Right cardiac atrium (tissue), 5 donors: ENCODE results near the gene GPC6. TPM values are rescaled to one million over a fixed set of nuclear protein-coding genes. Genes with fewer than 3 reads are reported as not detected.

Experiments used
- ATAC-seq, 2 donors: fragments of 200-7000 bp; cut with Tn5 transposase; one replicate each; pipeline versions ENCODE4 v1.8.0 to v1.9.1; 2020; ENCODE audit warnings: moderate library complexity in 2 of 2, mild to moderate bottlenecking in 1 of 2
- DNase-seq, 3 donors: peaks; one replicate each; pipeline ENCODE4 v3.0.0-alpha.2; 2020
- H3K27ac ChIP-seq: one replicate; pipeline ENCODE4 v1.5.1; 2013; ENCODE audit warnings: mild to moderate bottlenecking, low read length, control low read depth, moderate library complexity
- H3K27me3 ChIP-seq: one replicate; pipeline ENCODE4 v1.6.1; 2013; ENCODE audit not compliant: control insufficient read depth, insufficient read depth
- H3K4me1 ChIP-seq: one replicate; pipeline ENCODE4 v1.6.1; 2013; ENCODE audit warnings: low read length; ENCODE audit not compliant: control insufficient read depth, insufficient read depth
- H3K4me3 ChIP-seq: one replicate; pipeline ENCODE4 v1.5.1; 2013; ENCODE audit warnings: low read length, control low read depth
- H3K9me3 ChIP-seq: one replicate; pipeline ENCODE4 v1.6.1; 2013; ENCODE audit warnings: low read length; ENCODE audit not compliant: control insufficient read depth
- WGBS: extraction: QIAGEN DNeasy Blood & Tissue Kit; methylation state at CpG from one replicate; pipeline ENCODE4 v1.1.7; 2013; 5-methylcytosine and 5-hydroxymethylcytosine counted together
- intact Hi-C, 4 donors: fragments of 100-400 bp; cut with DNase I; formaldehyde crosslinking; loops; one replicate each; pipeline versions ENCODE4 v1.11.0 to v1.14.0; 2022 to 2023
- polyA plus RNA-seq: library from polyadenylated mRNA; stranded (reverse); fragments of 200-250 nt; gene quantifications from one replicate; pipeline ENCODE4 v1.2.3, GENCODE V29; 2013
- total RNA-seq, 4 donors: library from RNA; stranded (reverse); fragmentation: NEBNext Ultra II Directional; extraction: Animal tissue kit (Norgen Biotek cat#: 25700); gene quantifications; one replicate each; pipeline ENCODE4 v1.2.1, GENCODE V29; 2021
- donor health status: healthy with polysubstance abuse.
- donor health status: DM: no; HTN: yes; CAD: no.
- donor health status: DM: no; HTN: no; CAD: no.
- donor health status: DM: no; HTN: yes; CAD: no; lungs with severe emphysema.
- donor health status: DM: yes; HTN: yes; CAD: no.

GPC6 gene
- total and polyA plus RNA-seq, 5 donors, result 1.5 to 11.0 (median 5.3) TPM

DNA sequence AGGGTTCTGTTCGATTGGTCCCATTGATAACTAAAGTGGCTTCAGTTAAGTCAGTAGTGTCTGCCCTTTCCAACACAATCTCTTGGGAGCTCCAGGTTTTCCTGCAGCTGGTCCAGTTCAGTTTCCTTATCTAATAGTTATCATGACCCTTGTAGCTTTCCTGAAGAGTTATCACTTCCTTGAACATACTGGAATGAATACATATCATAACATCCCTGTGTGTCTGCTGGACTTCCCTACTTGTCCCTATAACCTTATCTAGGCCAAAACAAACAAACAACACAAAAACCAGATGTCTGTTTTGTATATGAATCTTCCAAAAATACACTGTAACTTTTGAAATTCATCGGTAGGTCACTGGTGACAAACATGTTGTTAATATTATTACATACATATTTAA, 1085.3 kb downstream of the GPC6 start:
- no peak overlapping the region for H3K27ac ChIP-seq
- ATAC-seq, result no peak
- H3K4me3 ChIP-seq, result no peak overlapping the region
- H3K4me1 ChIP-seq, result no peaks in the 10 kb centered on the region
- intact Hi-C loops, result no loop called here
- H3K9me3 ChIP-seq, result no peaks in the 10 kb centered on the region
- no peaks in the 10 kb centered on the region for H3K27me3 ChIP-seq
- DNase-seq, result no peak
- 49% methylated on average over 2 of the region's 2 CpGs for WGBS

DNA sequence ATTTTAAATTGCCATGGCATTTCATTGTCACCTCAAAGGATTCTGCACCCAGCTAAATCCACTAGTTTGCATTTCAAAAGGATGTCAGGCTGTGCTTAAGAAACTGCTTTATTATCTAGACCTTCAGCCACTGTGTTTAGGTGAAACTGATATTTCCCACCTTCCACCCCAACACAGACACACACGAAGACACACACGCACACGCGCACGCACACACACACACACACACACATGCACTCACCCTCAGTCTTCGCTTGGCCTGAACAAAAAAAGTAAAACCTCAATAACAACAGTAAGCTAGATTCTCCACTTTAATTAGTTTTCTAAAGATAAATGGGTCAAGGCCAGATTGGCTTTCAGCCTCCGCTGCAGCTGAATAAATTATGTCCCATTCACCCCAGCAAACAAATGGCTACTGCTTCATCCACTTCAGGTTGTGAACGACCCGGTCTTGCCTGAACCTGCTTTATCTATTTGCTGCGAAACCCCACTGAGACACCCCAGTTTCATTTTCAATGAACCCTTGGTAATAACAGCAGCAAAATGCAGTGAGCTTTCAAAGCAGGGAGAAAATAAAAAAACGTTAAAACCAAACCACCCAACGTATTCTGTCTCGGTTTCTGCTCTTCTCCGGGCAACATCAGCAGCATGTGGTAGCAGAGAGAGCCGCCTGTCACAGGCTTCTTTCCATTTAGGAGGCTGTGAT, 1086.1 kb downstream of the GPC6 start:
- 60% methylated on average over 15 of the region's 15 CpGs for WGBS
- H3K27me3 ChIP-seq, result no peaks in the 10 kb centered on the region
- no peaks in the 10 kb centered on the region for H3K4me1 ChIP-seq
- no peak overlapping the region for H3K4me3 ChIP-seq
- H3K9me3 ChIP-seq, result no peaks in the 10 kb centered on the region
- DNase-seq (no peak), ATAC-seq (no peak)
- intact Hi-C loops, result no loop called here
- H3K27ac ChIP-seq, result no peak overlapping the region

DNA sequence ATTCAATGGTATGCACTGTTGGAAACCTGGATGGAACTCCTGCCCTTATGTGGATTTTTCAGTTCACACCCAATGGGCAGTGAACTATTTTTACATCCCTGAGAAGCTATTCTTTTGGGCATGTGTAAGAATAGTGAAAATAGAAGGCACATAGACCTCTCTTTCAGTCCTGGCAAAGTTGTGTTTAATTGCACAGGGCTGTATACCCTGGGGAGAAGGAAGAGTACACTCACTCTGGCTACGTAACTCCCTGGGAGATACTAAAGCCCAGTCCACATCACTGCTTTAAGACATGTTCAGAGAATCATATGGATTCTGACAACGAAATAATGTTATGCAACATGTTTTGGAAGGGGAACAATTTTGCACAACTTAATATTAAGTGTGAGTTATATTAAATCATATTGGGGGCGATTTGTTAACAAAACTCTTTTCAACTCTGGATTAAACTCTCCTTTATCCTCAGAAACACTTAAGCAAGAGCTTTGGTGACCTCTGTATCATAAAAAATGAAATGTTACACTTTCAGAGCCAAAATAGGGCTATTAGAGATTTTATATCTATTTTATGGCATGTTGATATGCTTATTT, 1086.8 kb downstream of the GPC6 start:
- Histone ChIP-seq H3K4me1 (no peaks in the 10 kb centered on the region), H3K27me3 (no peaks in the 10 kb centered on the region), H3K27ac (no peak overlapping the region), H3K9me3 (no peaks in the 10 kb centered on the region), H3K4me3 (no peak overlapping the region)
- 73% methylated on average over 3 of the region's 3 CpGs for WGBS
- DNase-seq (no peak), ATAC-seq (no peak)
- intact Hi-C loops, result no loop called here

DNA sequence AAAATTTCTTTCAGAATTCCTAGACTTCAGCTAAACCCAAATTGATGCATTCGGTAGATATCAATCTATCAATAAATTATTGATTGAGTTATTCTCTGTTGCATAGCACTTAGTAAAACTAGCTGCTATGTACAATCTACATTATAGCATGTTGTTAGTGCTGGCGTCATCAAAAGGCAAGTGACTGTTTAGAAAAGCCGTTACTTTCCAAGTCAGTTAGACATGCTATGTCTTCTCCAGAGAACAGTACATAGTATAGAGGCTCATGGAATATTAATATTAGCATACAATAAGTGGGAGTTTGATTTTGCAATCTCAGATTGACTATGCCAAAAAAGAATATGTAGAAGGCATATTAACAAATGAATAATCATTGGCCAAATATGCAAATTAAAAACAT, 1087.3 kb downstream of the GPC6 start:
- no peaks in the 10 kb centered on the region for H3K27me3 ChIP-seq
- H3K4me3 ChIP-seq, result no peak overlapping the region
- H3K4me1 ChIP-seq, result no peaks in the 10 kb centered on the region
- intact Hi-C loops, result no loop called here
- DNase-seq, result no peak
- 87% methylated on average over 3 of the region's 3 CpGs for WGBS
- H3K9me3 ChIP-seq, result no peaks in the 10 kb centered on the region
- no peak overlapping the region for H3K27ac ChIP-seq
- ATAC-seq, result no peak

DNA sequence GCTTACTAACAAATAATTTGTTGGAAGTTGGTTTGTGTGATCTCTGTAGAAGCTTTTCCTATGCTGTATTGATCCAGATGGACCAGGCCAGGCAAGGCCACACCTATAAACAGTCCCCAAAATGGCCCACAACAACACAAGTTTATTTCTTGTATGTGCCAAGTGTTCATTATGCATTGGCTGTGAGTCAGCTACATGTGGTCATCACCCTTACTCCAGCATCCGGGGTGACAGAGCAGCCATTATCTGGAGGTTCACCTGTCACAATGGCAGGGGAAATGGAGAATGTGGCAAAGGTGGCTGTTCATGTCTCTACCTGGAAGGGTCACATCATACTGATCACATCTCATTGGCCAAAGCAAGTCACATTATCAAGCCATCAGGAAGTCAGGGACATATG, 1088.6 kb downstream of the GPC6 start:
- Histone ChIP-seq H3K4me1 (no peaks in the 10 kb centered on the region), H3K4me3 (no peak overlapping the region), H3K27ac (no peak overlapping the region), H3K9me3 (no peaks in the 10 kb centered on the region), H3K27me3 (no peaks in the 10 kb centered on the region)
- no peak for DNase-seq
- 98% methylated on average over 1 of the region's 1 CpG for WGBS
- no peak for ATAC-seq
- intact Hi-C loops, result no loop called here

DNA sequence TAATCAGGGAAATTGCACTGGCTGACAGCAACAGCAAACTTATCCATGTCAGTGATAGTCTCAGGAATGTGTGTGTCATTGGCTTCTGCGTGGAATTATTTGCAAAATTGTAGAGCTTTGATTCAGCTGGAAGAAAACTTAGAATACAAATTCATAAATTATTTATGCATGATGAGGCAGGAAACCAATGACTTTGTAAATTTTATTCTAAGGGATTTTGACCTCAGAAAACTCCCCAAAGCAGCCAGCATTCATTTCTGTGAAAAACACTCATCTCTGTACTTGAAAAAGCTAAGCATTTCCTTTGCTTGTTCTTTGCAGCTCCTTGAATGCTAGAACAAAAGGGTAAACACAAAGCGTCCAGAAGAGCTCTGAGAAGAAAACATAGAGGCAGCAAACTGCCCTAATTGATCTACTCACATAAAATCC, 1090.5 kb downstream of the GPC6 start:
- Histone ChIP-seq H3K4me1 (no peaks in the 10 kb centered on the region), H3K9me3 (no peaks in the 10 kb centered on the region), H3K27ac (no peak overlapping the region), H3K4me3 (no peak overlapping the region), H3K27me3 (no peaks in the 10 kb centered on the region)
- intact Hi-C loops, result no loop called here
- ATAC-seq, result no peak
- WGBS, result 40% methylated on average over 2 of the region's 2 CpGs
- no peak for DNase-seq

DNA sequence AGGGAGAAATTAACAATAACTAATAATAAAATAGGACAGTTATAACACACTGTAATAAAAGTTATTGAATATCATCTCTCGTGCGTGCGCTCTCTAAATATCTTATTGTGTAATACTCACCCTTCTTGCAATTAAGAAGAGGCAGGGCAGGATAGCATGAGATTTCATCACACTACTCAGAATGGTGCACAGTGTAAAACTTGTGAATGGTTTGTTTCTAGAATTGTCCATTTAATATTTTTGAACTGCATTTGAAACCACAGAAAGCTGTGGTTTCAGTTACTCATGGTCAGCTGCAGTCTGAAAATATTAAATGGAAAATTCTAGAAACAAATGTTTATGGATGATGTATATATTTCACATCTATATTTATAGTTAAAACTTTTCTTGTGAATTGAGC, 1091.8 kb downstream of the GPC6 start:
- no peak for DNase-seq
- no peaks in the 10 kb centered on the region for H3K4me1 ChIP-seq
- WGBS, result 93% methylated on average over 3 of the region's 3 CpGs
- ATAC-seq, result no peak
- H3K27me3 ChIP-seq, result no peaks in the 10 kb centered on the region
- no peak overlapping the region for H3K27ac ChIP-seq
- no peak overlapping the region for H3K4me3 ChIP-seq
- intact Hi-C loops, result no loop called here
- no peaks in the 10 kb centered on the region for H3K9me3 ChIP-seq

DNA sequence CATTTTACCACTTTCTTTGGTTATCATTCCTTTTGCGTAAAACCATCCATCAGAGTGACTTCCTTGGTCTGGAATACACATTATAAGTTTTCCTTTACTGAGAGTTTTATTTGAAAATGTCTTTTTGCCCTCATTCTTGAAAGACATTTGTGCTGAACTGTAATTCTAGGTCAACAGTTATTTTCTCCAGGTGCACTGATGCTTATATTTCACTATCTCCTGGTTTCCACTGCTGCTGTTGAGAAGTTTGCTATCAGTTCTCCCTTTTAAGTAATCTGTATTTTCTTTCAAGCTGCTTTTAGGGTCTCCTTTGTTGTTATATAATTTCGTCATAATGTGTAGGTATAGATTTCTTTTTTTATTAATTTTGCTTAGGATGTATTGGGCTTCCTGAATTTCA, 1092.9 kb downstream of the GPC6 start:
- Histone ChIP-seq H3K9me3 (no peaks in the 10 kb centered on the region), H3K27ac (no peak overlapping the region), H3K27me3 (no peaks in the 10 kb centered on the region), H3K4me3 (no peak overlapping the region), H3K4me1 (no peaks in the 10 kb centered on the region)
- intact Hi-C loops, result no loop called here
- DNase-seq (no peak), ATAC-seq (no peak)
- WGBS, result 95% methylated on average over 2 of the region's 2 CpGs

DNA sequence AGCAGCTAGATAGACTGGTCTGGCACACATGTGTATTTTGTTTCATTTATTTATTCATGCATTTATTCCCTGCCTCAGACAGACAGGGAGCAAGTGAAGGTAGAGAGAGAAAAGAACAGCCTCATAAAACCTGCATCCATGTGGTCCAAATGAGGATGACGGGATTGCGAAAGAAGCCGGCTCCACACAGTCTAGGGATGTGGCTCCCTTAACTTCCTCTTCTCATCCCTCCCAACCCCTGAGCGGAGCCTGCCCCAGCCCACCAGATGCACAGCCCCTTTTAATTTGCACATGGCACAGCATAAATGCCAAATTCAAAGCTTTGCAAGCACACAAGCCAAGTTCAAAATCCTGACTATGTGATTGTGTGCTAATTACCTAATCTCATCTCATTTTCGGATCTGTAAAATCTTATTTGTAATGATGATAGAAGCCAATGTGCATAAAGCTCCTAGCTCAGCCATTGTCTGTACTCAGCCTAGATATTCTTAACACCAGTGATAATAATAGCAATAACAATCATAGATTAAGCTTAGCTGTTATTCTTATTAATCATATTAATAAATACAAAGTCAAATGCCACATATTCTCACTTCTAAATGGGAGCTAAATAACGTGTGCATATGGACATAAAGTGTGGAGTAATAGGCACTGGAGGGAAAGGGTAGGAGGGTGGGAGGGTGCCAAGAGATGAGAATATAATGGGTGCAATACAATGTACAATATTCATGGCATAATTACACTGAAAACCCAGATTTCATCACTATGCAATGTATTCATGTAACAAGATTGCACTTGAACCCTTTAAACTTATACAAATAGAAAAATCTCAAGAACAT, 1096.5 kb downstream of the GPC6 start:
- 80% methylated on average over 6 of the region's 6 CpGs for WGBS
- intact Hi-C loops, result no loop called here
- no peak for ATAC-seq
- no peak overlapping the region for H3K27ac ChIP-seq
- H3K9me3 ChIP-seq, result no peaks in the 10 kb centered on the region
- DNase-seq, result no peak
- H3K4me1 ChIP-seq, result no peaks in the 10 kb centered on the region
- H3K27me3 ChIP-seq, result no peaks in the 10 kb centered on the region
- H3K4me3 ChIP-seq, result no peak overlapping the region

DNA sequence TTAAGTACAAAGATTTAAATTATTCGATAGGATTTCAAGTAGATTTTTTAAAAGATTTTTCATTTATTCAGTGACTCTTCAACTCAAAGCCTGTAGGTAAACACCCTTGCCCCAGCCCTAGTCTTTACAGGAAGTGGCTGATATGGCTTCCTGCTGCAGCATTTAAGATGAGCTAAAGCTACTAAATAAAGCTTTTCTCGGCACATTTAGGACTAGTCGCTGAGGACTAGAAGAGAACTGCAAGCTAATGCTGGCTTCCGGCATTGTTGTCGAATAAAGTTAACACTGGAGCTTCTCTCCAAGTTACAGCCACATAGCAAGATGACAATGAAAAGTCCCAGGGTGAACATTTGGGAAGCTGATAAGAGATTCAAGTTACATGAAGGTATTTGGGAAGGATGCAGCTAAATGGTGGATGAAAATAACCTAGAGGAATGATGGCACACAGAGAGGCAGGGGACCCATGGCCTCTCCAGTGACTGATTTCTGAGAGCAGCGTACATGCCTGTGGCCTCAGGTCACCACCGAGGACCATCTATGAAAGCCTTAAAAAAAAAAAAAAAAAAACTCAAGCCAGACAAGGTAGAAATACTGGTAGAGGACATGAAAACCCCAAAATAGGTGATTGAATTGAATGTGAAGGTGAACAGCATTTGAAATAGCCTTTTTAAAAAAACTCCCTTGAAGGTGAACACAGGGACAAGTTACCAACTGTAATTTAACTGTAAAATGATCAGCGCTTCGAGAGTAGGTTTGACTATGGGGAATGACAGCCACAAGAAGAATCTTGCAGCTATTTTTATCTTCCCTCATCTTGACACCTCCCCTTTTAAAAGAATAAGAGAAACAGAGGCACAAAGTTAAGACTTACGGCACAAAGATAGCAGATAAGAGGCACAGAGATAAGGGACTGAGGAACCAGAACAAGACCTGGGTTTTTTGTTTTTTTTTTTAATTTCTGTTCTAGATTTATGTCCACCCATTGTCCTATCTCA, 1097.5 kb downstream of the GPC6 start:
- Histone ChIP-seq H3K4me1 (no peaks in the 10 kb centered on the region), H3K9me3 (no peaks in the 10 kb centered on the region), H3K27ac (no peak overlapping the region), H3K4me3 (no peak overlapping the region), H3K27me3 (no peaks in the 10 kb centered on the region)
- no peak for DNase-seq
- ATAC-seq, result no peak
- 68% methylated on average over 10 of the region's 10 CpGs for WGBS
- intact Hi-C loops, result no loop called here
